Measurements from ENCODE around the gene SRGAP3.

DNA sequence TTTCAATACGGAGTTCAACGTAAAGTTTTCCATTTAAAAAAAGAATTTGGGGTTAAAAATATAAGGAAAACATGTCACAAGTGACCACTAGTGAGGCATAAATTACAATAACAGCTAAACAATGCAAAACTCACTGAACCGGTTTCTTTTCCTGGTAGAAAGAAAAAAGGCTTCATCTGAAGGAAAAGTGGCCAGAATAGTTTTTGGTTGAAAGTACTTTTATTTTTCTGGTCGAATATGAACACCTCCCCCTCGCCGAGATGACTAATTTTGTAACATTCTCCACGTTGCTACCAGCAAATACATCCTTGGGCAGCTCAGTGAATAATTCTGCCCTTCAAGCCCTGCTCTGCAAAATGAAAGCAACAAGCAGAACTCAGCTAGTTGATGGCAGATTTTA lies 3.9 kb upstream of the SRGAP3 start:
- TF ChIP-seq, protein P1, sequence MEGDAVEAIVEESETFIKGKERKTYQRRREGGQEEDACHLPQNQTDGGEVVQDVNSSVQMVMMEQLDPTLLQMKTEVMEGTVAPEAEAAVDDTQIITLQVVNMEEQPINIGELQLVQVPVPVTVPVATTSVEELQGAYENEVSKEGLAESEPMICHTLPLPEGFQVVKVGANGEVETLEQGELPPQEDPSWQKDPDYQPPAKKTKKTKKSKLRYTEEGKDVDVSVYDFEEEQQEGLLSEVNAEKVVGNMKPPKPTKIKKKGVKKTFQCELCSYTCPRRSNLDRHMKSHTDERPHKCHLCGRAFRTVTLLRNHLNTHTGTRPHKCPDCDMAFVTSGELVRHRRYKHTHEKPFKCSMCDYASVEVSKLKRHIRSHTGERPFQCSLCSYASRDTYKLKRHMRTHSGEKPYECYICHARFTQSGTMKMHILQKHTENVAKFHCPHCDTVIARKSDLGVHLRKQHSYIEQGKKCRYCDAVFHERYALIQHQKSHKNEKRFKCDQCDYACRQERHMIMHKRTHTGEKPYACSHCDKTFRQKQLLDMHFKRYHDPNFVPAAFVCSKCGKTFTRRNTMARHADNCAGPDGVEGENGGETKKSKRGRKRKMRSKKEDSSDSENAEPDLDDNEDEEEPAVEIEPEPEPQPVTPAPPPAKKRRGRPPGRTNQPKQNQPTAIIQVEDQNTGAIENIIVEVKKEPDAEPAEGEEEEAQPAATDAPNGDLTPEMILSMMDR (IDR thresholded peaks at IDR 0.05; ENCODE audit: low read length), result no peak
- TF ChIP-seq EZH2 (IDR thresholded peaks at IDR 0.05; ENCODE audit: borderline replicate concordance, low read length), result no peak
